DND-41 (cell line): ENCODE results near the gene THUMPD2.

Source experiments
- EZH2 ChIP-seq: IDR thresholded peaks from 3 replicates; pipeline ENCODE4 v1.6.1; 2012; ENCODE audit warnings: borderline replicate concordance, low read depth, mild to moderate bottlenecking, moderate library complexity, low read length, inconsistent platforms; ENCODE audit not compliant: severe bottlenecking
- TF ChIP-seq, protein P1 (sequence below): IDR thresholded peaks from 2 replicates; pipeline ENCODE4 v1.5.1; 2012; ENCODE audit warnings: borderline replicate concordance, low read length, moderate library complexity, mild to moderate bottlenecking; ENCODE audit not compliant: poor library complexity, severe bottlenecking; ENCODE audit errors: extremely low read depth

DNA sequence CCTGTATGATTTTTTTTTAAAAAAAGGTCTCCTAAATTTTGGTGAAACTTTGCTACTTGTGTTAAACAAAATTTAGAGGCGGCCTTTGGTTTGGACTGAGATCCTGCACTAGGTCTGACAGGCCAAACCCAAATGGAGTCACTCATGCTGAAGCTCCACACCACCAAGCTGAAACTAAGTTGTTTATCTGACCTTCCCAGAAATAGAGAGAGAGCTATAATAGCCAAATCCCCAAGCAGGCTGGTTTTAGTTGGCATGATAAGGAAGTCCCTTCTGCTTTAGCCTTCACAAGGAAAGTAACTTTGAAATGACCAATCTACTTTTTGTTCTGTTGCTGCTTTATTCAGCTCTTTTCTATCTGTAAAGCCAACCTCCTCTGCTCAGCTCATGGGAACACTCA, 17.1 kb upstream of the THUMPD2 start:
- TF ChIP-seq, protein P1, sequence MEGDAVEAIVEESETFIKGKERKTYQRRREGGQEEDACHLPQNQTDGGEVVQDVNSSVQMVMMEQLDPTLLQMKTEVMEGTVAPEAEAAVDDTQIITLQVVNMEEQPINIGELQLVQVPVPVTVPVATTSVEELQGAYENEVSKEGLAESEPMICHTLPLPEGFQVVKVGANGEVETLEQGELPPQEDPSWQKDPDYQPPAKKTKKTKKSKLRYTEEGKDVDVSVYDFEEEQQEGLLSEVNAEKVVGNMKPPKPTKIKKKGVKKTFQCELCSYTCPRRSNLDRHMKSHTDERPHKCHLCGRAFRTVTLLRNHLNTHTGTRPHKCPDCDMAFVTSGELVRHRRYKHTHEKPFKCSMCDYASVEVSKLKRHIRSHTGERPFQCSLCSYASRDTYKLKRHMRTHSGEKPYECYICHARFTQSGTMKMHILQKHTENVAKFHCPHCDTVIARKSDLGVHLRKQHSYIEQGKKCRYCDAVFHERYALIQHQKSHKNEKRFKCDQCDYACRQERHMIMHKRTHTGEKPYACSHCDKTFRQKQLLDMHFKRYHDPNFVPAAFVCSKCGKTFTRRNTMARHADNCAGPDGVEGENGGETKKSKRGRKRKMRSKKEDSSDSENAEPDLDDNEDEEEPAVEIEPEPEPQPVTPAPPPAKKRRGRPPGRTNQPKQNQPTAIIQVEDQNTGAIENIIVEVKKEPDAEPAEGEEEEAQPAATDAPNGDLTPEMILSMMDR, result no peak
- no peak for TF ChIP-seq EZH2
